Measurements from ENCODE around the gene CFAP100. TPM values are rescaled to one million over a fixed set of nuclear protein-coding genes. Genes with fewer than 3 reads are reported as not detected.

Gene CFAP100
- polyA plus RNA-seq (2012; ENCODE audit: missing spikeins) = not detected

- no peak for TF ChIP-seq POLR2AphosphoS5 (IDR thresholded peaks at IDR 0.05; ENCODE audit: low read depth, low read length)
- no peak for TF ChIP-seq POLR2A (IDR thresholded peaks at IDR 0.05; ENCODE audit: low read depth, low read length)
- TF ChIP-seq TAF1 (IDR thresholded peaks at IDR 0.05; ENCODE audit: borderline replicate concordance, low read depth, low read length) = no peak
- FAIRE-seq (no peak), DNase-seq (ENCODE audit: insufficient read length) (no peak)
These were observed at the start of gene CFAP100 for GRCh38 chr3:126394179-126394976. TSS of gene CFAP100 (plus strand) at chr3:126394909. CDS start at chr3:126396001, 1,092 bp downstream.

GRCh38 chr3:126345231-126345630, 49.5 kb upstream of the CFAP100 start:
- FAIRE-seq = no peak
- TF ChIP-seq TAF1 (IDR thresholded peaks at IDR 0.05; ENCODE audit: borderline replicate concordance, low read depth, low read length) (no peak), POLR2A (IDR thresholded peaks at IDR 0.05; ENCODE audit: low read depth, low read length) (no peak), POLR2AphosphoS5 (IDR thresholded peaks at IDR 0.05; ENCODE audit: low read depth, low read length) (no peak)
- DNase-seq (ENCODE audit: insufficient read length) = no peak

GRCh38 chr3:126345641-126346460, 48.9 kb upstream of the CFAP100 start:
- TF ChIP-seq TAF1 (IDR thresholded peaks at IDR 0.05; ENCODE audit: borderline replicate concordance, low read depth, low read length) (no peak), POLR2A (IDR thresholded peaks at IDR 0.05; ENCODE audit: low read depth, low read length) (no peak), POLR2AphosphoS5 (IDR thresholded peaks at IDR 0.05; ENCODE audit: low read depth, low read length) (no peak)
- FAIRE-seq (no peak), DNase-seq (ENCODE audit: insufficient read length) (no peak)

GRCh38 chr3:126346466-126346865, 48.2 kb upstream of the CFAP100 start:
- TF ChIP-seq TAF1 (IDR thresholded peaks at IDR 0.05; ENCODE audit: borderline replicate concordance, low read depth, low read length) (no peak), POLR2AphosphoS5 (IDR thresholded peaks at IDR 0.05; ENCODE audit: low read depth, low read length) (no peak), POLR2A (IDR thresholded peaks at IDR 0.05; ENCODE audit: low read depth, low read length) (no peak)
- DNase-seq (ENCODE audit: insufficient read length) (no peak), FAIRE-seq (no peak)

GRCh38 chr3:126347543-126348161, 47.1 kb upstream of the CFAP100 start:
- DNase-seq (ENCODE audit: insufficient read length) = no peak
- FAIRE-seq = no peak
- TF ChIP-seq TAF1 (IDR thresholded peaks at IDR 0.05; ENCODE audit: borderline replicate concordance, low read depth, low read length) (no peak), POLR2A (IDR thresholded peaks at IDR 0.05; ENCODE audit: low read depth, low read length) (no peak), POLR2AphosphoS5 (IDR thresholded peaks at IDR 0.05; ENCODE audit: low read depth, low read length) (no peak)

GRCh38 chr3:126348308-126348920, 46.3 kb upstream of the CFAP100 start:
- FAIRE-seq (no peak), DNase-seq (ENCODE audit: insufficient read length) (no peak)
- no peak for TF ChIP-seq TAF1 (IDR thresholded peaks at IDR 0.05; ENCODE audit: borderline replicate concordance, low read depth, low read length)
- TF ChIP-seq POLR2AphosphoS5 (IDR thresholded peaks at IDR 0.05; ENCODE audit: low read depth, low read length) = no peak

- no peak for FAIRE-seq
- DNase-seq (ENCODE audit: insufficient read length) = no peak
- TF ChIP-seq TAF1 (IDR thresholded peaks at IDR 0.05; ENCODE audit: borderline replicate concordance, low read depth, low read length) (no peak), POLR2AphosphoS5 (IDR thresholded peaks at IDR 0.05; ENCODE audit: low read depth, low read length) (no peak), POLR2A (IDR thresholded peaks at IDR 0.05; ENCODE audit: low read depth, low read length) (no peak)
These were observed 45.6 kb upstream of the CFAP100 start for GRCh38 chr3:126349071-126349470.

- TF ChIP-seq TAF1 (IDR thresholded peaks at IDR 0.05; ENCODE audit: borderline replicate concordance, low read depth, low read length) (no peak), POLR2A (IDR thresholded peaks at IDR 0.05; ENCODE audit: low read depth, low read length) (no peak), POLR2AphosphoS5 (IDR thresholded peaks at IDR 0.05; ENCODE audit: low read depth, low read length) (no peak)
- FAIRE-seq (no peak), DNase-seq (ENCODE audit: insufficient read length) (no peak)
These were observed 44.9 kb upstream of the CFAP100 start for GRCh38 chr3:126349611-126350501.

GRCh38 chr3:126350502-126351085, 44.1 kb upstream of the CFAP100 start:
- DNase-seq (ENCODE audit: insufficient read length) (no peak), FAIRE-seq (no peak)
- TF ChIP-seq POLR2AphosphoS5 (IDR thresholded peaks at IDR 0.05; ENCODE audit: low read depth, low read length) = no peak
- TF ChIP-seq POLR2A (IDR thresholded peaks at IDR 0.05; ENCODE audit: low read depth, low read length) = no peak
- no peak for TF ChIP-seq TAF1 (IDR thresholded peaks at IDR 0.05; ENCODE audit: borderline replicate concordance, low read depth, low read length)

Measured in GM12892 (cell line).